Measurements from ENCODE around the gene COG4.

The COG4 gene

DNA sequence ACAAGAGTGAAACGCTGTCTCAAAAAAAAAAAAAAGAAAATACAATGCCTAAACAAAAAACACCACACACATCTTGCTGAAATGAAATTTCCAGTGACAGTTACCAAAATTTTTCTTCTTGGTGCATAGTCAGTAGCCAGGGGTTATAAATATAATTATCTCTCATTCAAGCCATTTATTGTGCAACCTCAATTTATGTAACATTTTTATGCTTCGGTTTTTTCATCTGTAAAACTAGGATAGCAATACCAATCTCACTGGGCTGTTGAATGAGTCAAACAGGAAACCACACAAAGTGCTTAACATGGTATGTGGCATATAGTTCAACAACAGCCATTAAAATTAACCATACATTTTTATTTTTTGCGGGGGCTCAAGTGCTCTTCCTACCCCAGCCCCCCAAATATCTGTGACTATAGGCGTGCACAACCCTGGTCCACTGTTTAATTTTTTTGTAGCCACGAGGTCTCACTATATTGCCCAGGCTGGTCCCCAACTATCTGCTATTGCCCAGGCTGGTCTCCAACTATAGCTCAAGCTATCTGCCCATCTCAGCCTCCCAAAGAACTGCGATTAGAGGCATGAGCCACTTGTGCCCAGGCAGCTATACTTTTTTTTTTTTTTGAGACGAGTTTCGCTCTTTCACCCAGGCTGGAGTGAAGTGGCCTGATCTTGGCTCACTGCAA, 2.6 kb downstream of the COG4 start:
- no peak overlapping the region; the same call in 1 of the 2 replicates for H3K4me3 ChIP-seq (ENCODE audit: low read depth, low read length)
- DNase-seq (ENCODE audit: low read depth): no peak
- TF ChIP-seq CTCF (IDR thresholded peaks at IDR 0.05; ENCODE audit: low read depth, low read length, missing control alignments): no peak

DNA sequence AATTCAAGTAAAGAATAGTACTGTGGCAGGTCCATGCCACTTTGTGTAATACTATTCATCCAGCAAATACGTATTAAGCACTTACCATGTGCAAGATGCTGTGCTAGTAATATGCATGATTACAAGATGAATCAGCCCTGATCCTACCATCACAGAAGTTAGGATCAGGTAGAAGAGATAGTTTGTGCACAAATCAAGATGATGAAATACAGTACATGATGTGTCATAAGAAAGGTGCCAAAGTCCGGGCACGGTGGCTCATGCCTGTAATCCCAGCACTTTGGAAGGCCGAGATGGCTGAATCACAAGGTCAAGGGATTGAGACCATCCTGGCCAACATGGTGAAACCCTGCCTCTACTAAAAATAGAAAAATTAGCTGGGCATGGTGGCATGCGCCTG, 10.9 kb downstream of the COG4 start:
- no peak for TF ChIP-seq CTCF (IDR thresholded peaks at IDR 0.05; ENCODE audit: low read depth, low read length, missing control alignments)
- no peak for DNase-seq (ENCODE audit: low read depth)
- no peak overlapping the region for H3K4me3 ChIP-seq (ENCODE audit: low read depth, low read length)

DNA sequence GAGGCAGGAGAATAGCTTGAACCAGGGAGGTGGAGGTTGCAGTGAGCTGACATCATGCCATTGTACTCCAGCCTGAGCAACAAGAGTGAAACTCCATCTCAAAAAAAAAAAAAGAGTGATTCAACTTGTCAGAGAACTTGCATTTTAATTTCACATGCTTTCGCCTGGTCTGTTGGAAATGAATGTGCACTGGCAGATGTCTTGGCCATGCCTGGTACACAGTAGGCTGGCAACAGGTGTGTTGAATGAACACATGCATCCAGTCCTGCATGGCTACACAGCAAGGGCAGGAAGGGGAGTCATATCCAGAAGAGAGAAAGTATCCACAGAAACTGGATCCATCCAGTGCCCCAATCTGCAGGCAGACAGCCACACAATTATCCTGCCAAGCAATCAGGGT, 11.5 kb downstream of the COG4 start:
- no peak for DNase-seq (ENCODE audit: low read depth)
- no peak for TF ChIP-seq CTCF (IDR thresholded peaks at IDR 0.05; ENCODE audit: low read depth, low read length, missing control alignments)
- H3K4me3 ChIP-seq (ENCODE audit: low read depth, low read length): no peak overlapping the region

DNA sequence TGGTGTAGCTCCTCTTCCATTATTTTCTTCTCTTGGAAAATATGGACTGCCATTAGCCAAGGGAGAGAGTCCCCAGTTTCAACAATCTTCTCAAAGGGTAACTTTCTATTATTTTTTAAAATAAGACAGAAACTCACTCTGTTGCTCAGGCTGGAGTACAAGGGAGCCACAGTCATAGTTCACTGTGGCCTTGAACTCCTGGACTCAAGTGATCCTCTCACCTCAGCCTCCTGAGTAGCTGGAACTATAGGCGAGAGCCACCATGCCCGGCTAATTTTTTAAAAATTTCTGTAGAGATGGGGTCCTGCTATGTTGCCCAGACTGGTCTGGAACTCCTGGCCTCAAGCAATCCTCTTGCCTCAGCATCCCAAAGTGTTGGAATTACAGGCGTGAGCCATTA, 13.1 kb downstream of the COG4 start:
- no peak overlapping the region for H3K4me3 ChIP-seq (ENCODE audit: low read depth, low read length)
- DNase-seq (ENCODE audit: low read depth): no peak

GRCh38 chr16:70508752-70509151, 14.6 kb downstream of the COG4 start:
- no peak overlapping the region for H3K4me3 ChIP-seq (ENCODE audit: low read depth, low read length)
- TF ChIP-seq CTCF (IDR thresholded peaks at IDR 0.05; ENCODE audit: low read depth, low read length, missing control alignments): peak; percentile 27
- DNase-seq (ENCODE audit: low read depth): no peak

More for the DNA sequence above, 13.1 kb downstream of the COG4 start:
- no peak for TF ChIP-seq CTCF (IDR thresholded peaks at IDR 0.05; ENCODE audit: low read depth, low read length, missing control alignments)

- no peak for TF ChIP-seq CTCF (IDR thresholded peaks at IDR 0.05; ENCODE audit: low read depth, low read length, missing control alignments)
These were observed 26.8 kb downstream of the COG4 start for GRCh38 chr16:70496513-70496912.

More at GRCh38 chr16:70496513-70496912, 26.8 kb downstream of the COG4 start:
- no peak overlapping the region for H3K4me3 ChIP-seq (ENCODE audit: low read depth, low read length)
- DNase-seq (ENCODE audit: low read depth): no peak

All from GM12864 (cell line).